A673 (cell line): Measurements from ENCODE around the gene IWS1. TPM values are rescaled to one million over a fixed set of nuclear protein-coding genes. Genes with fewer than 3 reads are reported as not detected.

Experiments
- BruUV-seq: library from RNA; stranded (reverse); fragments of 400-500 nt; replicated peaks from 2 replicates; lab custom pipeline; 2021; lab: Mats Ljungman, UMichigan
- CTCF ChIA-PET: fragments of 300-600 bp; sonication (Branson Sonifier 250); formaldehyde crosslinking; loops from one replicate; lab custom pipeline; 2022; ENCODE audit warnings: antibody characterized with exemption; lab: Charles Lee
- POLR2A ChIA-PET: fragments of 300-600 bp; sonication (Branson Sonifier 250); formaldehyde crosslinking; loops from one replicate; lab custom pipeline; 2022; ENCODE audit warnings: antibody characterized with exemption; ENCODE audit not compliant: low non-redundant PET; lab: Charles Lee
- DNase-seq: peaks from one replicate; pipeline ENCODE4 v3.0.0-alpha.2; 2015; ENCODE audit warnings: low spot score
- H3K27ac ChIP-seq: fragments of 200-600 bp; sonication (generic); 2 replicates; pipeline ENCODE4 v1.5.1; 2016; ENCODE audit warnings: mixed run types, low read depth, mild to moderate bottlenecking, mixed read lengths, antibody characterized with exemption, low read length; ENCODE audit not compliant: poor library complexity, severe bottlenecking
- H3K27me3 ChIP-seq: fragments of 200-600 bp; sonication (generic); replicated peaks from 2 replicates; pipeline ENCODE4 v1.6.1; 2017; ENCODE audit warnings: mixed run types, low read depth, mild to moderate bottlenecking, mixed read lengths, antibody characterized with exemption, low read length; ENCODE audit not compliant: insufficient read depth, poor library complexity
- H3K36me3 ChIP-seq: fragments of 200-600 bp; sonication (generic); 2 replicates; pipeline ENCODE4 v1.6.1; 2016; ENCODE audit warnings: mixed run types, mild to moderate bottlenecking, mixed read lengths, antibody characterized with exemption, low read length; ENCODE audit not compliant: insufficient read depth, poor library complexity, severe bottlenecking
- H3K4me1 ChIP-seq: fragments of 200-600 bp; sonication (generic); 2 replicates; pipeline ENCODE4 v1.6.1; 2017; ENCODE audit warnings: mixed run types, mild to moderate bottlenecking, mixed read lengths, antibody characterized with exemption, low read length; ENCODE audit not compliant: insufficient read depth, poor library complexity, severe bottlenecking
- H3K4me3 ChIP-seq: fragments of 200-600 bp; sonication (generic); 2 replicates; pipeline ENCODE4 v1.5.1; 2016; ENCODE audit warnings: low read depth, mixed run types, mild to moderate bottlenecking, mixed read lengths, low read length; ENCODE audit not compliant: poor library complexity, severe bottlenecking
- H3K9me3 ChIP-seq: fragments of 200-600 bp; sonication (generic); 2 replicates; pipeline ENCODE4 v1.6.1; 2016; ENCODE audit warnings: mixed run types, low read depth, mild to moderate bottlenecking, mixed read lengths, antibody characterized with exemption, low read length; ENCODE audit not compliant: poor library complexity, severe bottlenecking
- CTCF ChIP-seq: fragments of 300-800, 200-600 bp; sonication (generic); conservative IDR thresholded peaks from 2 replicates; pipeline ENCODE4 v1.5.1; 2017; ENCODE audit warnings: low read depth, mild to moderate bottlenecking, antibody characterized with exemption, low read length, moderate library complexity, mixed read lengths
- EZH2 ChIP-seq: fragments of 200-600 bp; sonication (generic); IDR thresholded peaks from 2 replicates; pipeline ENCODE4 v1.6.1; 2017; ENCODE audit warnings: borderline replicate concordance, low read depth, mild to moderate bottlenecking, mixed read lengths, antibody characterized with exemption, low read length; ENCODE audit not compliant: poor library complexity, severe bottlenecking
- intact Hi-C: fragments of 100-400 bp; cut with micrococcal nuclease; formaldehyde crosslinking; loops from one replicate; pipeline ENCODE4 v1.10.0; 2022; ENCODE audit not compliant: unreplicated experiment
- total RNA-seq: library from RNA; stranded (reverse); gene quantifications from 2 replicates; pipeline ENCODE4 v1.2.3, GENCODE V29; 2021

The IWS1 gene
- total RNA-seq, 1 experiment from 2014 or later = 67.2 TPM

GRCh38 chr2:127511090-127511695 lies 15.1 kb downstream of the IWS1 start:
- BruUV-seq = no TSS peak
- no peaks in the 10 kb centered on the region for H3K9me3 ChIP-seq
- peaks cover 50% of the 10 kb centered on the region for H3K4me1 ChIP-seq
- POLR2A ChIA-PET = no interaction called here
- DNase-seq = no peak
- CTCF ChIA-PET = no interaction called here
- intact Hi-C loops = no loop called here
- no peaks in the 10 kb centered on the region for H3K27me3 ChIP-seq
- H3K27ac ChIP-seq = no peak overlapping the region
- no peak overlapping the region for H3K4me3 ChIP-seq
- H3K36me3 ChIP-seq = no peaks in the 10 kb centered on the region
- no peak for TF ChIP-seq CTCF
- no peak for TF ChIP-seq EZH2

DNA sequence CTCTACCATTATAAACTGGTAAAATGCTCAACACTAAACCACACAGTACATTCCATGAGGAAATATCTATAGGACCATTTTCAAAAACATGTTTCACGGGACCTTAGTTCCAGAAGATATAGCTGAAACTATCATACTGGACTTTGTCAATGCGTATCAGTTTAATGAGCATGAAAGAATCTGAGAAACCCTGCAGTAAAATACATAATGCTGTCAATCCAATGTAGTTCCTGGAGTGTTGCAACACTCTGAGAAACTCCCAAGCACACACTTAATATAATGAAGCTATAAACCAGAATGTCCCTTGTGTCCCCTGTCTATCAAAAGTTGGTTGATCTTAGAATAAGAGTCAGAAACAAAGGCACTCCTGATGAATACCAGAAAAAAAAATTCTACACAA lies 16.2 kb downstream of the IWS1 start:
- POLR2A ChIA-PET = no interaction called here
- CTCF ChIA-PET = no interaction called here
- no TSS peak for BruUV-seq

GRCh38 chr2:127508631-127509034 lies 17.7 kb downstream of the IWS1 start:
- CTCF ChIA-PET = no interaction called here
- H3K9me3 ChIP-seq = no peaks in the 10 kb centered on the region
- no TSS peak for BruUV-seq
- no peaks in the 10 kb centered on the region for H3K27me3 ChIP-seq
- H3K36me3 ChIP-seq = peaks cover 22% of the 10 kb centered on the region
- intact Hi-C loops = no loop called here
- POLR2A ChIA-PET = interaction anchor here (0.8 to 1.3 kb wide), 3 partner anchors 18 to 416 kb away, joined by 3 to 7 read pairs (median 3); no protein-coding TSS in a partner anchor
- H3K4me1 ChIP-seq = peaks cover 40% of the 10 kb centered on the region
- peak overlapping the region; percentile 1 for H3K4me3 ChIP-seq
- TF ChIP-seq CTCF (no peak), EZH2 (no peak)
- peak; percentile 98 for DNase-seq
- H3K27ac ChIP-seq = peak overlapping the region; percentile 56

More for the DNA sequence above, 16.2 kb downstream of the IWS1 start:
- H3K27me3 ChIP-seq = no peaks in the 10 kb centered on the region
- peak overlapping the region; percentile 28 for H3K27ac ChIP-seq
- intact Hi-C loops = no loop called here
- no peaks in the 10 kb centered on the region for H3K9me3 ChIP-seq
- H3K4me1 ChIP-seq = peaks cover 40% of the 10 kb centered on the region
- no peak for DNase-seq
- peaks cover 8% of the 10 kb centered on the region for H3K36me3 ChIP-seq
- H3K4me3 ChIP-seq = no peak overlapping the region
- TF ChIP-seq CTCF = no peak
